ENCODE results near the gene ARHGAP27. TPM values are rescaled to one million over a fixed set of nuclear protein-coding genes. Genes with fewer than 3 reads are reported as not detected.

Gene ARHGAP27
- total RNA-seq, 1 experiment from 2014 or later, result 61.4 TPM

- CTCF ChIA-PET, result no interaction called here
- peaks cover 62% of the 10 kb centered on the region for H3K4me1 ChIP-seq (replicated peaks; ENCODE audit: insufficient read depth)
- no peak for TF ChIP-seq EZH2 (IDR thresholded peaks at IDR 0.05; ENCODE audit: low read depth)
- H3K9me3 ChIP-seq (ENCODE audit: insufficient read depth, low read depth), result no peaks in the 10 kb centered on the region
- H4K20me1 ChIP-seq (ENCODE audit: insufficient read depth), result no peaks in the 10 kb centered on the region
- DNase-seq, result no peak
- no TSS peak for BruUV-seq (replicated peaks)
- peak overlapping the region; percentile 99 for H3K27ac ChIP-seq
- no peaks in the 10 kb centered on the region for H3K27me3 ChIP-seq (ENCODE audit: insufficient read depth, low read depth)
- intact Hi-C loops (cut with micrococcal nuclease; ENCODE audit: unreplicated experiment), result loop anchor here (5.0 kb wide), 1 partner anchor 227 kb away; the partner anchor contains the start of gene HEXIM1
- no peaks in the 10 kb centered on the region for H3K36me3 ChIP-seq (ENCODE audit: low read depth)
- POLR2A ChIA-PET (ENCODE audit: unreplicated experiment), result interaction anchor here (0.6 kb wide), 1 partner anchor 1965 kb away, joined by 3 read pairs; no protein-coding TSS in a partner anchor
- peaks cover 51% of the 10 kb centered on the region for H3F3A ChIP-seq (ENCODE audit: insufficient read depth, low read depth)
- H2AFZ ChIP-seq, result no peak overlapping the region
- H3K4me2 ChIP-seq, result no peak overlapping the region
- H3K79me2 ChIP-seq (ENCODE audit: low read depth), result no peaks in the 10 kb centered on the region
- H3K4me3 ChIP-seq, result no peak overlapping the region
- H3K9me2 ChIP-seq (ENCODE audit: insufficient read depth), result no peaks in the 10 kb centered on the region
Measured at GRCh38 chr17:45374501-45374900, 58.2 kb downstream of the ARHGAP27 start.

DNA sequence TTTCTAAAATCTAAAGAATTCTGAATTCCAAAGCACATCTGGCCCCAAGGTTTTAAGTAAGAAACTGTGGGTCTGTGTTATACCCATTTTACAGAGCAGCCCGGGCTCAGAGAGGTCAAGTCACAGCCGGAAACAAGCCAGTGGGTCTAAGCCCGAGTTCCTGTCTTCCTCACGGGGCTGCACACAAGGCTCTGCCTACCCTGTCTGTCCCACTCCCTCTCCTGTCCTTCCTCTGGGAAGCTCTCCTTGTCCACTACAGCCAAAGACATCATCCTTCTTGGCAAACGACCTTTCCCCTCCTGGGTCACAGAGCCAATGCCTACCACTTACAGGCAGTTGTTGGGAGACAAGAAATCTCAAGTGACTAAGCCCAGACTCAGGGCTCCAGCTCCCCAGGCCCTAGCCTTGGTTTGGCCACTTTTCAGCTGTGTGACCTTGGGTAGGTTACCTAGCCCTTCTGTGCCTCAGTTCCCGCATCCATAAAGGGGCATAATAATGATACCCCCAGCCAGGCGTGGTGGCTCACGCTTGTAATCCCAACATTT lies 60.3 kb downstream of the ARHGAP27 start:
- ChIA-PET POLR2A (ENCODE audit: unreplicated experiment) (interaction anchor here (0.5 to 0.9 kb wide), 4 partner anchors 52 to 60 kb away, joined by 3 to 6 read pairs (median 4); partner anchors contain the start of gene MAP3K14), CTCF (interaction anchor here (0.6 to 0.7 kb wide), 3 partner anchors 12 to 60 kb away, joined by 3 to 5 read pairs (median 3); no protein-coding TSS in a partner anchor)
- H3K27me3 ChIP-seq (ENCODE audit: insufficient read depth, low read depth), result no peaks in the 10 kb centered on the region
- peak overlapping the region; percentile 84 for H3K4me2 ChIP-seq
- H3F3A ChIP-seq (ENCODE audit: insufficient read depth, low read depth), result peaks cover 50% of the 10 kb centered on the region
- peak in 1 of 2 experiments; percentile 68 for DNase-seq
- no peaks in the 10 kb centered on the region for H3K36me3 ChIP-seq (ENCODE audit: low read depth)
- TF ChIP-seq EZH2 (IDR thresholded peaks at IDR 0.05; ENCODE audit: low read depth), result no peak
- TF ChIP-seq, protein P1, sequence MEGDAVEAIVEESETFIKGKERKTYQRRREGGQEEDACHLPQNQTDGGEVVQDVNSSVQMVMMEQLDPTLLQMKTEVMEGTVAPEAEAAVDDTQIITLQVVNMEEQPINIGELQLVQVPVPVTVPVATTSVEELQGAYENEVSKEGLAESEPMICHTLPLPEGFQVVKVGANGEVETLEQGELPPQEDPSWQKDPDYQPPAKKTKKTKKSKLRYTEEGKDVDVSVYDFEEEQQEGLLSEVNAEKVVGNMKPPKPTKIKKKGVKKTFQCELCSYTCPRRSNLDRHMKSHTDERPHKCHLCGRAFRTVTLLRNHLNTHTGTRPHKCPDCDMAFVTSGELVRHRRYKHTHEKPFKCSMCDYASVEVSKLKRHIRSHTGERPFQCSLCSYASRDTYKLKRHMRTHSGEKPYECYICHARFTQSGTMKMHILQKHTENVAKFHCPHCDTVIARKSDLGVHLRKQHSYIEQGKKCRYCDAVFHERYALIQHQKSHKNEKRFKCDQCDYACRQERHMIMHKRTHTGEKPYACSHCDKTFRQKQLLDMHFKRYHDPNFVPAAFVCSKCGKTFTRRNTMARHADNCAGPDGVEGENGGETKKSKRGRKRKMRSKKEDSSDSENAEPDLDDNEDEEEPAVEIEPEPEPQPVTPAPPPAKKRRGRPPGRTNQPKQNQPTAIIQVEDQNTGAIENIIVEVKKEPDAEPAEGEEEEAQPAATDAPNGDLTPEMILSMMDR (conservative IDR thresholded peaks at IDR 0.05), result no peak
- BruUV-seq (replicated peaks), result no TSS peak
- no peaks in the 10 kb centered on the region for H3K79me2 ChIP-seq (ENCODE audit: low read depth)
- intact Hi-C loops (cut with micrococcal nuclease; ENCODE audit: unreplicated experiment), result loop anchor here (1.0 to 5.0 kb wide), 2 partner anchors 79 to 225 kb away; partner anchors contain the start of gene HEXIM1
- no peaks in the 10 kb centered on the region for H3K9me3 ChIP-seq (ENCODE audit: insufficient read depth, low read depth)
- H3K4me3 ChIP-seq, result peak overlapping the region; percentile 40; the same call in 1 of the 2 replicates
- no peaks in the 10 kb centered on the region for H4K20me1 ChIP-seq (ENCODE audit: insufficient read depth)
- H3K9me2 ChIP-seq (ENCODE audit: insufficient read depth), result no peaks in the 10 kb centered on the region
- H3K4me1 ChIP-seq (replicated peaks; ENCODE audit: insufficient read depth), result peaks cover 73% of the 10 kb centered on the region
- H3K27ac ChIP-seq, result peak overlapping the region; percentile 99
- H2AFZ ChIP-seq, result peak overlapping the region; percentile 36

DNA sequence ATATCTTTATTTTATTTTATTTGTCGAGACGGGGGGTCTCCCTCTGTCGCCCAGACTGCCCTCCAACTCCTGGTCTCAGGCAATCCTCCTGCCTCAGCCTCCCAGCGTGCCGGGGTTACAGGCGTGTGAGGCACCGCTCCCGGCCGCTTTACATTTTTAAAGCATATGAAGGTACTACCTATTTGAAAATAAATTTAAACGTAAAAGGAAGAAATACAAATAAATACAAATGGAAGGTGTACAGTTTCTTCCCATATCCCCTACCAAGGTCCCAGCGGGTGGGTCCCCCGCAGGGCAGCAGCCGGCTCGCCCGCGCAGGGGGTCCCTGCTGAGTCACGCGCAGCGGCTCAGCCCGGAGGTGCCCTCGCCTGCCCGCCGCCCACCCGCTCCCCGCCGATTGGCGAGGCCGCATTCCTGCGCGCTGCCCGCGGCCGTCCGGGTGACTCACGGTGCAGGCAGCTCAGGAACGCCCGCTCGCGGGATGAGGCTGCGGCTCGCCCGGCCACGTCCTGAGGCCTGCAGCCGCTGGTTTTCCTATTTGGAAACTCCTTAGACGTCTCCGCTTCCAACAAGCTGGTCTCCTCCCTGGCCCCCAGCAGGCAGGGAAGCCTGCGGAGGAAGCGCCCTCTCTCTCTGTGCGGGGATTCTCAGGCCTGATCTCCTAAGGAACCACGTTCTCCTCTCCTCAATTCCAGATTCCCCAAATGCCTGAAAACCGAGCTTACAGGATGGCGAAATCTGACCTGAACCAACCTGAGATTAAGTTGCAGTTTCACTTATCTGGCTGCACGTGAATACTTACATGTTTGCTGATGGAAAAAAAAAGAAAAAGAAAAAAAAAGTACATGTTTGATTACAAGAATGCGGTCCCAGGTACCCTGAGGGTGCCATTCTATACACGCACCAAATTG lies 61.0 kb downstream of the ARHGAP27 start:
- Histone ChIP-seq H3K36me3 (ENCODE audit: low read depth) (no peaks in the 10 kb centered on the region), H3K4me1 (replicated peaks; ENCODE audit: insufficient read depth) (peaks cover 73% of the 10 kb centered on the region), H3K4me2 (peak overlapping the region; percentile 84), H3K9me3 (ENCODE audit: insufficient read depth, low read depth) (no peaks in the 10 kb centered on the region), H2AFZ (peak overlapping the region; percentile 74), H3F3A (ENCODE audit: insufficient read depth, low read depth) (peaks cover 50% of the 10 kb centered on the region), H3K27ac (peak overlapping the region; percentile 99), H3K79me2 (ENCODE audit: low read depth) (no peaks in the 10 kb centered on the region), H3K27me3 (ENCODE audit: insufficient read depth, low read depth) (no peaks in the 10 kb centered on the region), H4K20me1 (ENCODE audit: insufficient read depth) (no peaks in the 10 kb centered on the region), H3K4me3 (peak overlapping the region; percentile 45), H3K9me2 (ENCODE audit: insufficient read depth) (no peaks in the 10 kb centered on the region)
- POLR2A ChIA-PET (ENCODE audit: unreplicated experiment), result interaction anchor here (0.5 to 0.9 kb wide), 7 partner anchors 16 to 61 kb away, joined by 3 to 7 read pairs (median 5); partner anchors contain the start of gene MAP3K14
- CTCF ChIA-PET, result interaction anchor here (0.6 kb wide), 2 partner anchors 13 to 57 kb away, joined by 3 to 5 read pairs; no protein-coding TSS in a partner anchor
- TF ChIP-seq, protein P1 (conservative IDR thresholded peaks at IDR 0.05), result 0 out of 2 replicates have a peak, but pooled peaks have one; percentile 1
- no peak for TF ChIP-seq EZH2 (IDR thresholded peaks at IDR 0.05; ENCODE audit: low read depth)
- BruUV-seq (replicated peaks), result no TSS peak
- intact Hi-C loops (cut with micrococcal nuclease; ENCODE audit: unreplicated experiment), result loop anchor here (1.0 to 5.0 kb wide), 4 partner anchors 50 to 224 kb away; partner anchors contain the start of genes HEXIM1 and MAP3K14
- peak; percentile 96 to 97 for DNase-seq

All from PC-9 (cell line).